Kidney (tissue), 14 donors: ENCODE results near the gene PFDN2. TPM values are rescaled to one million over a fixed set of nuclear protein-coding genes. Genes with fewer than 3 reads are reported as not detected.

Experiments
- DNase-seq, 5 donors: peaks; one replicate each; pipeline ENCODE4 v3.0.0-alpha.2; 2013 to 2020
- FAIRE-seq: peaks from 2 replicates; lab custom pipeline; 2012; peaks lifted over from hg19 to GRCh38; lab: Jason Lieb, UNC
- H3K27ac ChIP-seq, 2 donors: one replicate each; pipeline ENCODE4 v1.7.0; 2013; ENCODE audit warnings: low read depth in 2 of 2, low read length in 2 of 2, inconsistent platforms in 1 of 2
- H3K27me3 ChIP-seq: one replicate; pipeline ENCODE4 v1.7.1; 2013; ENCODE audit warnings: low read length, inconsistent platforms; ENCODE audit not compliant: control insufficient read depth, insufficient read depth
- H3K36me3 ChIP-seq, 3 donors: one replicate each; pipeline versions ENCODE4 v1.7.0 to v1.7.1; 2013; ENCODE audit warnings: low read length in 3 of 3, control low read depth in 1 of 3, inconsistent platforms in 1 of 3; ENCODE audit not compliant: insufficient read depth in 3 of 3, control insufficient read depth in 2 of 3
- H3K4me1 ChIP-seq, 3 donors: one replicate each; pipeline versions ENCODE4 v1.7.0 to v1.7.1; 2013; ENCODE audit warnings: low read length in 3 of 3, inconsistent platforms in 1 of 3, low read depth in 1 of 3; ENCODE audit not compliant: control insufficient read depth in 2 of 3, insufficient read depth in 2 of 3
- H3K4me3 ChIP-seq, 3 donors: one replicate each; pipeline versions ENCODE4 v1.7.0 to v1.8.1; 2013; ENCODE audit warnings: low read length in 3 of 3, control low read depth in 1 of 3, inconsistent platforms in 1 of 3
- H3K9ac ChIP-seq, 3 donors: one replicate each; pipeline versions ENCODE4 v1.7.0 to v1.7.1; 2013; ENCODE audit warnings: low read length in 3 of 3, control low read depth in 1 of 3, inconsistent platforms in 1 of 3
- H3K9me3 ChIP-seq, 3 donors: one replicate each; pipeline versions ENCODE4 v1.7.0 to v1.7.1; 2013; ENCODE audit warnings: low read length in 3 of 3, control low read depth in 1 of 3, inconsistent platforms in 1 of 3; ENCODE audit not compliant: control insufficient read depth in 2 of 3, insufficient read depth in 1 of 3
- intact Hi-C: fragments of 100-400 bp; cut with DNase I; formaldehyde crosslinking; loops from one replicate; pipeline ENCODE4 v1.11.1; 2022
- polyA plus RNA-seq: library from polyadenylated mRNA; stranded (reverse); fragments of 350-450 nt; fragmentation: Illumina TruSeq; extraction: RNeasy Lipid Tissue Mini Kit (QIAGEN cat#74804); gene quantifications from one replicate; pipeline ENCODE4 v1.2.3, GENCODE V29; 2014; ENCODE audit warnings: low read depth, low replicate concordance; ENCODE audit not compliant: insufficient read depth
- total RNA-seq: library from RNA; stranded (reverse); fragmentation: NEBNext Ultra II Directional; extraction: Animal tissue kit (Norgen Biotek cat#: 25700); gene quantifications from one replicate; pipeline ENCODE4 v1.2.1, GENCODE V29; 2021
- TF ChIP-seq, protein P1 (sequence below): IDR thresholded peaks from 3 replicates; pipeline ENCODE4 v1.5.1; 2012; ENCODE audit warnings: mild to moderate bottlenecking, moderate library complexity, borderline replicate concordance; ENCODE audit not compliant: insufficient read depth; ENCODE audit errors: extremely low read depth
- donor health status: control.
- donor health status: control.
- donor health status: control.
- donor health status: control.
- donor health status: control.
- donor health status: DM: yes; HTN: yes; CAD: no.
- donor health status: Normal renal cell carcinoma (clear cell type).

The PFDN2 gene
- total and polyA plus RNA-seq, 2 donors from 2014 or later: 46.7 to 149 TPM

DNA sequence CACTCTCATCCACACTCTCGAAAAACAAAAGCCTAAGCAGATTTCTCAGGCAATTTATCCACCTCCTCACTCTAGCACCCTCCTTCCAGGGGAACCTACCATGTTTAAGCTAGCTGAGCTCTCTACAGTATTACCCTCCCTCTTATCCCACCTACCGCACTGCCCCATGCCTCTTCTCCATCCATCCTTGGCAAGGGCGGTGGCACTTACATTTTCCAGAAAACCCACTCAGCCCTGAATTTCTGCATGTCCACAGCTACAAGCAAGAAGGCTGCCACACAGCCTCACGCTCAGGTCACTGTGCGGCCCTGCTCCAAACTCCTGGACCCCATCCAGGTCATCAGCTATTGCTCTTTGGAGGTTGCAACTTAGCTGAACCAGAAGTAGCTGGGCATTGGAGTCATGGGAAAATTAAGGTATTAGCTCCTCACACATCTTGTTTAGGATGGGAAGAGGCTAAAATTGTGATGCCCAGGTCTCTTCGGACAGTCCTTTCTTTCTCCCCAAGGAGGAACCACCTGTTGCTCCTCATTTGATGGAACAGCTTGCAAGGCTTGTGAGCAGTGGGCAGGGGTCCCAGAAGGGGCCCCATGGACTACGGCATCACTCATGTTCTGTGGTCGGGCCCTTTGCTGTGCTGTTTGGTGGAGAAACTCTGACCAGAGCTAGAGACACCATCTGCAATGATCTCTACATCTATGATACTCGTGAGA lies 18.6 kb downstream of the PFDN2 start:
- H3K27ac ChIP-seq: no peak overlapping the region
- H3K9me3 ChIP-seq: no peaks in the 10 kb centered on the region
- intact Hi-C loops: no loop called here
- FAIRE-seq (no peak), DNase-seq (peak in 3 of 5 donors; percentile 10 to 28 (median 21))
- peaks cover 0 to 4% (median 2%) of the 10 kb centered on the region in 3 donors for H3K4me1 ChIP-seq
- peaks cover 0 to 11% (median 6%) of the 10 kb centered on the region in 3 donors for H3K36me3 ChIP-seq
- peak overlapping the region; percentile 0 to 84 (median 19) for H3K4me3 ChIP-seq
- H3K27me3 ChIP-seq: no peaks in the 10 kb centered on the region
- peak overlapping the region in 1 of 3 donors; percentile 80 for H3K9ac ChIP-seq
- TF ChIP-seq, protein P1, sequence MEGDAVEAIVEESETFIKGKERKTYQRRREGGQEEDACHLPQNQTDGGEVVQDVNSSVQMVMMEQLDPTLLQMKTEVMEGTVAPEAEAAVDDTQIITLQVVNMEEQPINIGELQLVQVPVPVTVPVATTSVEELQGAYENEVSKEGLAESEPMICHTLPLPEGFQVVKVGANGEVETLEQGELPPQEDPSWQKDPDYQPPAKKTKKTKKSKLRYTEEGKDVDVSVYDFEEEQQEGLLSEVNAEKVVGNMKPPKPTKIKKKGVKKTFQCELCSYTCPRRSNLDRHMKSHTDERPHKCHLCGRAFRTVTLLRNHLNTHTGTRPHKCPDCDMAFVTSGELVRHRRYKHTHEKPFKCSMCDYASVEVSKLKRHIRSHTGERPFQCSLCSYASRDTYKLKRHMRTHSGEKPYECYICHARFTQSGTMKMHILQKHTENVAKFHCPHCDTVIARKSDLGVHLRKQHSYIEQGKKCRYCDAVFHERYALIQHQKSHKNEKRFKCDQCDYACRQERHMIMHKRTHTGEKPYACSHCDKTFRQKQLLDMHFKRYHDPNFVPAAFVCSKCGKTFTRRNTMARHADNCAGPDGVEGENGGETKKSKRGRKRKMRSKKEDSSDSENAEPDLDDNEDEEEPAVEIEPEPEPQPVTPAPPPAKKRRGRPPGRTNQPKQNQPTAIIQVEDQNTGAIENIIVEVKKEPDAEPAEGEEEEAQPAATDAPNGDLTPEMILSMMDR: no peak

DNA sequence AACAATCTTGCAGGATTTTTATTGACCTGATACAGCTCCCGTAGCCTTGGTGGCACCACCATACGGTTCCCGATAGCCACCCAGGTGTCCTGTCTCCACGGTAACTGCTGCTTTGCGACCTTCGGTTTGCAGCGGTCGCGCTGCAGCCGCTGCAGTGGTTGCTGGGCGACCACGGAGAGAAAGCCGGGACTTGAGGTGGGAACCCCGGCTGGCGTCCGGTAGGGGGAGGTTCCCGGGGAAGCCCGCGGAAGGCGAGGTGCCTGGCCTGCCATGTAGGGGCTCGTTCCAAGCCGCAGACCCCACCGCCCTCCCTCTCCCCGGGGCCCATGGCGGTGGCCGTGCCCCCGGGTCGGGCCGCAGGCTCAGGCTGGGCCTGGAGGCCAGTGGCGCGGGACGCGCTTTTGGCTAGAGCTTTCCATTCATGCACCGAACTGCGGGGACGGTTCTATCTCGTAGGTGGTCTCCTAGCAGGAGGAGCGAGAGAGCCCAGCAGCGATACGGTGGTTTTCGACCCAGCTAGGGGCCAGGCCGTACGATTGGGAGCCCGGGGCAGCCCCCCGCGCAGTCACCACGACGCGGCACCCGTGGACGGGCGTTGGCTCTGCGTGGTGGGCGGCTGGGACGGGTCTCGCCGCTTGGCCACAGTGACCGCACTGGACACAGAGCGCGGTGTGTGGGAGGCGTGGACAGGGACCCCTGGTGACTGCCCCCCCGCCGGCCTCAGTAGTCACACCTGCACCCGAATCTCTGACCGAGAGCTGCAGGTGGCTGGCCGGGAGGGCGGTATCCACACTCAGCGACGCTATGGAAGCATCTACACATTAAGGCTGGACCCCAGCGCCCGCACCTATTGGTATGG lies 19.4 kb downstream of the PFDN2 start, which contains the start of gene KLHDC9:
Gene KLHDC9, plus strand, starts transcription at position 152 of the 859 bp plus-strand sequence. Its CDS starts 175 bp downstream, at position 327.
- TF ChIP-seq, protein P1: no peak
- peak; percentile 94 to 96 (median 94) for DNase-seq
- no peak for FAIRE-seq
- intact Hi-C loops: no loop called here
- Histone ChIP-seq H3K36me3 (peaks cover 0 to 11% (median 6%) of the 10 kb centered on the region in 3 donors), H3K9ac (peak within 1 kb of the TSS; percentile 44 to 83 (median 80)), H3K27ac (peak within 1 kb of the TSS; percentile 11 to 59), H3K4me3 (peak within 1 kb of the TSS; percentile 70 to 94 (median 84)), H3K9me3 (no peaks in the 10 kb centered on the region), H3K4me1 (peaks cover 0 to 4% (median 2%) of the 10 kb centered on the region in 3 donors), H3K27me3 (no peaks in the 10 kb centered on the region)

DNA sequence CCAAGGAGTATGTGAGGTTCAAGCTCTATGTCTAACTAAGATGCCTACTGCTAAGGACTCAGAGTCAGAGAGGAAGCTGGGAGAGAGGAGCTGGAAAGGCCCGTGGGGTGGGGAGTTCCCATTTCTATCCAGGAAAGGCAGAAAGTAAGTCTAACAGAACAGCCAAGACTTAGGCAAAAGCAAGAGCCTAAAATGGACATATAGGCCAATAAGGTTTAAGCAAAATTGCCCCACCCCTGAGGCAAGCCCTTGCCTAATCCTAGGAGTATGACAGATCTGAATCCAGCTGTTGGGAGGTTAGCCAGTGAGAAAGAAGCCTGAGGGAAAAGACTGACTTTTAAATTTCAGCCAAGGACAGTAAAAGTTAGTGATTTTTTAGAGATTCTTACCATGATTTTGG lies 21.3 kb downstream of the PFDN2 start:
- Histone ChIP-seq H3K27me3 (no peaks in the 10 kb centered on the region), H3K4me3 (no peak overlapping the region), H3K36me3 (peaks cover 0 to 3% (median 1%) of the 10 kb centered on the region in 3 donors), H3K27ac (no peak overlapping the region), H3K9me3 (no peaks in the 10 kb centered on the region), H3K9ac (no peak overlapping the region), H3K4me1 (peaks cover 0 to 4% (median 2%) of the 10 kb centered on the region in 3 donors)
- DNase-seq (no peak), FAIRE-seq (no peak)
- TF ChIP-seq, protein P1: no peak
- intact Hi-C loops: no loop called here
